OCI-LY3 (cell line): Measurements from ENCODE around the gene CMC2.

Source experiments
- CTCF ChIP-seq: fragments of 200-600, 300-600 bp; sonication (generic); IDR thresholded peaks from 2 replicates; pipeline ENCODE4 v1.5.1; 2014; ENCODE audit warnings: antibody characterized with exemption, low read length, low read depth
- EZH2phosphoT487 ChIP-seq: fragments of 200-600 bp; shearing (Covaris generic); IDR thresholded peaks from 2 replicates; pipeline ENCODE4 v1.6.1; 2018; ENCODE audit warnings: antibody characterized with exemption, mixed run types, low read depth

GRCh38 chr16:80989801-80990200 lies 16.9 kb downstream of the CMC2 start:
- TF ChIP-seq CTCF (no peak), EZH2phosphoT487 (no peak)
